ENCODE data around the gene FBP1. TPM values are rescaled to one million over a fixed set of nuclear protein-coding genes. Genes with fewer than 3 reads are reported as not detected.
A peak's percentile ranks its signal among the peaks of the same experiment; 100 is the strongest.

FBP1 gene
- polyA plus RNA-seq, 3 donors = 82.2 to 95.5 (median 84.4) TPM

DNA sequence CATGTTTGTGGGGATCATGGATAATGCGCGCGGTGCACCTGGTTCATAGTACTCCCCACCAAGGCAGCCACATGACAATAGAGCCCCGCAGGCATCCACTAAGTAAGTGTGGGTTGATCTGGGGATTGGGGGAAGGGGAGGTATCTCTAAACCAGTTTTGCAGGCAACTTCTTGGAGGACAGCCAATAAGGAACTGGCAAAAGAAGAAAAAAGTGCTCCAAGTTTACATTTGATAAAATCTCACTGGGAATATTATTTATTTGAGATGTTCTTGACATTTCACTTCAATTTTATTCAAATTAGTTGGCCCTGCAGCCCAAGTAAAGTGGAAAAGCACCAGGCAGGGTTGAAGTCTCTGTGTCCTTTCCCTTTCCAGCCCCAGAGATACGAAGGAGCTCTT, 8.5 kb downstream of the FBP1 start:
- no peaks in the 10 kb centered on the region for H3K4me1 ChIP-seq (ENCODE audit: control insufficient read depth in 1 of 2, insufficient read depth in 2 of 2, low read length in 2 of 2)
- H3K27ac ChIP-seq (ENCODE audit: low read depth in 1 of 2, low read length in 2 of 2) = no peak overlapping the region
- H3K4me3 ChIP-seq (replicated peaks in 1 of 3; ENCODE audit: low read depth in 2 of 3, low read length in 3 of 3) = no peak overlapping the region
- peaks cover 33% of the 10 kb centered on the region for H3K79me2 ChIP-seq (ENCODE audit: insufficient read depth, low read length)
- Mint-ChIP-seq H3K27me3 (ENCODE audit: low read depth in 3 of 3) (no peaks in the 10 kb centered on the region), H3K4me3 (no peak overlapping the region), H3K27ac (no peak overlapping the region), H3K4me1 (peaks cover 15% of the 10 kb centered on the region), H3K36me3 (peaks cover 19 to 53% of the 10 kb centered on the region in 2 donors), H3K9me3 (no peaks in the 10 kb centered on the region)
- no peak overlapping the region for H3K4me2 ChIP-seq (replicated peaks; ENCODE audit: extremely low read depth, low read length, poor library complexity, severe bottlenecking)
- no peaks in the 10 kb centered on the region for H3K27me3 ChIP-seq (ENCODE audit: control insufficient read depth in 2 of 2, insufficient read depth in 2 of 2, low read length in 2 of 2)
- DNase-seq = no peak
- intact Hi-C loops (cut with micrococcal nuclease) = no loop called here
- H4K20me1 ChIP-seq (ENCODE audit: insufficient read depth, low read length) = peaks cover 15% of the 10 kb centered on the region
- no peak for TF ChIP-seq CTCF (IDR thresholded peaks at IDR 0.05)
- WGBS (ENCODE audit: insufficient coverage) = no CpG with 5 or more reads among the region's 5 CpGs
- peaks cover 0 to 22% of the 10 kb centered on the region in 2 donors for H3K36me3 ChIP-seq (replicated peaks in 1 of 2; ENCODE audit: control insufficient read depth in 1 of 2, insufficient read depth in 2 of 2, low read length in 2 of 2)
- H3K9ac ChIP-seq (ENCODE audit: insufficient read depth, low read length, poor library complexity, severe bottlenecking) = no peak overlapping the region
- H3K9me3 ChIP-seq (replicated peaks in 1 of 2; ENCODE audit: control insufficient read depth in 1 of 2, insufficient read depth in 1 of 2, low read length in 2 of 2) = no peaks in the 10 kb centered on the region
- H2AFZ ChIP-seq (ENCODE audit: insufficient read depth, low read depth, low read length, poor library complexity, severe bottlenecking) = no peak overlapping the region

GRCh38 chr9:94630281-94630680, 9.0 kb downstream of the FBP1 start:
- peaks cover 16 to 48% of the 10 kb centered on the region in 2 donors for H3K36me3 Mint-ChIP-seq
- WGBS (ENCODE audit: insufficient coverage) = 100% methylated on average over 1 of the region's 3 CpGs

More at GRCh38 chr9:94630281-94630680, 9.0 kb downstream of the FBP1 start:
- H3K4me3 ChIP-seq (replicated peaks in 1 of 3; ENCODE audit: low read depth in 2 of 3, low read length in 3 of 3) = no peak overlapping the region
- no peak overlapping the region for H2AFZ ChIP-seq (ENCODE audit: insufficient read depth, low read depth, low read length, poor library complexity, severe bottlenecking)
- H3K27me3 ChIP-seq (ENCODE audit: control insufficient read depth in 2 of 2, insufficient read depth in 2 of 2, low read length in 2 of 2) = no peaks in the 10 kb centered on the region
- peaks cover 10% of the 10 kb centered on the region for H3K4me1 Mint-ChIP-seq
- no peaks in the 10 kb centered on the region for H3K9me3 Mint-ChIP-seq
- no peak for DNase-seq
- intact Hi-C loops (cut with micrococcal nuclease) = no loop called here
- TF ChIP-seq CTCF (IDR thresholded peaks at IDR 0.05) = no peak
- peak overlapping the region in 2 of 7 donors; percentile 15 to 42 for H3K27ac Mint-ChIP-seq
- H3K27me3 Mint-ChIP-seq (ENCODE audit: low read depth in 3 of 3) = no peaks in the 10 kb centered on the region
- H3K79me2 ChIP-seq (ENCODE audit: insufficient read depth, low read length) = peaks cover 28% of the 10 kb centered on the region
- no peak overlapping the region for H3K4me3 Mint-ChIP-seq
- H3K4me1 ChIP-seq (ENCODE audit: control insufficient read depth in 1 of 2, insufficient read depth in 2 of 2, low read length in 2 of 2) = no peaks in the 10 kb centered on the region
- no peak overlapping the region for H3K9ac ChIP-seq (ENCODE audit: insufficient read depth, low read length, poor library complexity, severe bottlenecking)
- H4K20me1 ChIP-seq (ENCODE audit: insufficient read depth, low read length) = peaks cover 15% of the 10 kb centered on the region
- H3K36me3 ChIP-seq (replicated peaks in 1 of 2; ENCODE audit: control insufficient read depth in 1 of 2, insufficient read depth in 2 of 2, low read length in 2 of 2) = peaks cover 0 to 18% of the 10 kb centered on the region in 2 donors
- no peak overlapping the region for H3K27ac ChIP-seq (ENCODE audit: low read depth in 1 of 2, low read length in 2 of 2)
- no peaks in the 10 kb centered on the region for H3K9me3 ChIP-seq (replicated peaks in 1 of 2; ENCODE audit: control insufficient read depth in 1 of 2, insufficient read depth in 1 of 2, low read length in 2 of 2)
- H3K4me2 ChIP-seq (replicated peaks; ENCODE audit: extremely low read depth, low read length, poor library complexity, severe bottlenecking) = no peak overlapping the region
